HepG2 (cell line): ENCODE measurements around the gene TAGLN2. TPM values are rescaled to one million over a fixed set of nuclear protein-coding genes. Genes with fewer than 3 reads are reported as not detected.

Source experiments
- ATAC-seq: fragments of 200-7000 bp; cut with Tn5 transposase; 3 replicates; pipeline ENCODE4 v1.9.1; 2020; ENCODE audit warnings: mild to moderate bottlenecking, moderate library complexity
- BruUV-seq: library from RNA; stranded (reverse); fragments of 400-500 nt; replicated peaks from 2 replicates; lab custom pipeline; 2021; lab: Mats Ljungman, UMichigan
- CTCF ChIA-PET: fragments of 300-600 bp; formaldehyde crosslinking; extraction: SDS; loops from one replicate; lab custom pipeline; 2021; ENCODE audit warnings: low total read pairs, inconsistent platforms, low intra/inter-chr PET ratio; lab: Yijun Ruan, JAX
- POLR2A ChIA-PET: fragments of 350-600 bp; sonication (Branson Sonifier 250); formaldehyde crosslinking; loops from one replicate; lab custom pipeline; 2020; ENCODE audit warnings: antibody characterized with exemption, inconsistent platforms; lab: Yijun Ruan, JAX
- DNase-seq: peaks from one replicate; pipeline ENCODE4 v3.0.0-alpha.2; 2015; ENCODE audit warnings: low spot score
- FAIRE-seq: peaks from 3 replicates; lab custom pipeline; 2011; peaks lifted over from hg19 to GRCh38; lab: Jason Lieb, UNC
- H2AFZ ChIP-seq: one replicate; pipeline ENCODE4 v1.6.1; 2011; ENCODE audit warnings: low read length, inconsistent platforms
- H3K27ac ChIP-seq: fragments of 300-600 bp; 3 replicates; pipeline ENCODE4 v1.8.0; 2011; ENCODE audit warnings: mixed run types, mild to moderate bottlenecking, mixed read lengths, low read length, inconsistent platforms; ENCODE audit not compliant: insufficient read depth; ENCODE audit errors: extremely low read length
- H3K27me3 ChIP-seq, 2 experiments: fragments of 200-600 bp in 1 of 2; 2 replicates in 1 of 2; 3 replicates in 1 of 2; pipeline versions ENCODE4 v1.6.0 to v1.8.0; 2011; ENCODE audit warnings: low read length in 2 of 2, mild to moderate bottlenecking in 2 of 2, moderate library complexity in 2 of 2, inconsistent platforms in 1 of 2; ENCODE audit not compliant: insufficient read depth in 2 of 2, control insufficient read depth in 1 of 2
- H3K36me3 ChIP-seq, 2 experiments: fragments of 200-600 bp in 1 of 2; replicated peaks in 1 of 2; 2 replicates in 1 of 2; 3 replicates in 1 of 2; pipeline versions ENCODE4 v1.5.1 to v1.8.0; 2011; ENCODE audit warnings: low read length in 2 of 2, inconsistent platforms in 1 of 2; ENCODE audit not compliant: insufficient read depth in 2 of 2, control insufficient read depth in 1 of 2
- H3K4me1 ChIP-seq: 2 replicates; pipeline ENCODE4 v1.5.1; 2012; ENCODE audit warnings: low read length, inconsistent platforms; ENCODE audit not compliant: insufficient read depth
- H3K4me2 ChIP-seq: 2 replicates; pipeline ENCODE4 v1.6.0; 2011; ENCODE audit warnings: low read depth, low read length, inconsistent platforms
- H3K4me3 ChIP-seq, 3 experiments: fragments of 200-600 bp in 1 of 3; sonication (generic), shearing (Covaris generic) in 1 of 3; replicated peaks in 1 of 3; 2 replicates each; pipeline ENCODE4 v1.5.1; 2011 to 2016; ENCODE audit warnings: low read length in 3 of 3, inconsistent platforms in 2 of 3, low read depth in 2 of 3, mild to moderate bottlenecking in 2 of 3, control low read depth in 1 of 3, mixed read lengths in 1 of 3; ENCODE audit not compliant: insufficient read depth in 1 of 3
- H3K79me2 ChIP-seq: one replicate; pipeline ENCODE4 v1.6.1; 2011; ENCODE audit warnings: low read length, inconsistent platforms; ENCODE audit not compliant: insufficient read depth
- H3K9ac ChIP-seq: 2 replicates; pipeline ENCODE4 v1.6.0; 2011; ENCODE audit warnings: mild to moderate bottlenecking, low read depth, low read length, inconsistent platforms; ENCODE audit not compliant: insufficient read depth
- H3K9me3 ChIP-seq: 2 replicates; pipeline ENCODE4 v1.5.1; 2012; ENCODE audit warnings: mild to moderate bottlenecking, low read length
- H4K20me1 ChIP-seq: 2 replicates; pipeline ENCODE4 v1.6.0; 2011; ENCODE audit warnings: inconsistent platforms, mild to moderate bottlenecking, low read length, moderate library complexity; ENCODE audit not compliant: insufficient read depth
- CBX5 ChIP-seq: sonication (generic); formaldehyde crosslinking; IDR thresholded peaks from 2 replicates; pipeline ENCODE4 v1.4.0; 2020; ENCODE audit warnings: missing genetic modification reagents, borderline replicate concordance
- FOXM1 ChIP-seq: sonication (generic); formaldehyde crosslinking; IDR thresholded peaks from 2 replicates; pipeline ENCODE4 v1.5.0; 2020; ENCODE audit warnings: missing genetic modification reagents
- JUN ChIP-seq: sonication (generic); formaldehyde crosslinking; IDR thresholded peaks from 2 replicates; pipeline ENCODE4 v1.4.0; 2020; ENCODE audit warnings: mild to moderate bottlenecking, missing genetic modification reagents
- LBX2 ChIP-seq: sonication (generic); formaldehyde crosslinking; IDR thresholded peaks from 2 replicates; pipeline ENCODE4 v1.5.0; 2020; ENCODE audit warnings: missing genetic modification reagents, mild to moderate bottlenecking, borderline replicate concordance
- RARA ChIP-seq: IDR thresholded peaks from 2 replicates; pipeline ENCODE4 v1.6.1; 2016; ENCODE audit warnings: missing genetic modification reagents, missing compliant biosample characterization
- SSRP1 ChIP-seq: IDR thresholded peaks from 2 replicates; pipeline ENCODE4 v1.6.1; 2016; ENCODE audit warnings: control low read depth
- ZBTB1 ChIP-seq: sonication (generic); formaldehyde crosslinking; IDR thresholded peaks from 2 replicates; pipeline ENCODE4 v1.4.0; 2020; ENCODE audit warnings: missing genetic modification reagents, borderline replicate concordance
- ZBTB33 ChIP-seq: sonication (generic); formaldehyde crosslinking; IDR thresholded peaks from 2 replicates; pipeline ENCODE4 v1.4.0; 2020; ENCODE audit warnings: missing genetic modification reagents
- ZBTB7A ChIP-seq: sonication (generic); formaldehyde crosslinking; IDR thresholded peaks from 2 replicates; pipeline ENCODE4 v1.8.0; 2022; ENCODE audit warnings: mild to moderate bottlenecking, missing genetic modification reagents
- ZNF296 ChIP-seq: sonication (generic); formaldehyde crosslinking; conservative IDR thresholded peaks from 2 replicates; pipeline ENCODE4 v1.5.0; 2020; ENCODE audit warnings: mild to moderate bottlenecking, missing genetic modification reagents
- ZNF326 ChIP-seq: sonication (generic); formaldehyde crosslinking; IDR thresholded peaks from 2 replicates; pipeline ENCODE4 v1.4.0; 2020; ENCODE audit warnings: missing genetic modification reagents, borderline replicate concordance
- ZNF362 ChIP-seq: sonication (generic); formaldehyde crosslinking; IDR thresholded peaks from 2 replicates; pipeline ENCODE4 v1.4.0; 2020; ENCODE audit warnings: missing genetic modification reagents, mild to moderate bottlenecking, borderline replicate concordance
- ZNF572 ChIP-seq: sonication (generic); formaldehyde crosslinking; IDR thresholded peaks from 2 replicates; pipeline ENCODE4 v1.5.1; 2020; ENCODE audit warnings: mild to moderate bottlenecking, missing genetic modification reagents
- ZNF614 ChIP-seq: IDR thresholded peaks from 2 replicates; pipeline ENCODE4 v1.6.1; 2018; ENCODE audit warnings: missing biosample characterization, missing genetic modification reagents, inconsistent platforms, borderline replicate concordance
- ZNF713 ChIP-seq: sonication (generic); formaldehyde crosslinking; IDR thresholded peaks from 2 replicates; pipeline ENCODE4 v1.4.0; 2020; ENCODE audit warnings: mild to moderate bottlenecking, missing genetic modification reagents
- whole genome bisulfite sequencing: methylation state at CpG from one replicate; pipeline ENCODE4 v1.1.6; 2017; ENCODE audit warnings: low lambda C conversion rate; 5-methylcytosine and 5-hydroxymethylcytosine counted together
- in situ Hi-C: cut with HindIII; loops from 2 replicates; pipeline ENCODE4 v1.10.0; 2017; ENCODE audit warnings: low pct_unique_long_range_greater_than_20kb; ENCODE audit not compliant: extremely low pct_ligation_motif_present
- intact Hi-C: fragments of 100-400 bp; cut with micrococcal nuclease; formaldehyde crosslinking; loops from one replicate; pipeline ENCODE4 v1.10.0; 2022; ENCODE audit not compliant: unreplicated experiment
- polyA plus RNA-seq, 8 experiments: library from polyadenylated mRNA; depleted of rRNA in 3 of 8; stranded (reverse) in 7 of 8; unstranded in 1 of 8; fragments of >200 nt; fragmentation: Illumina TruSeq in 4 of 8; extraction: Trizol in 4 of 8; gene quantifications; 2 replicates each; pipeline versions ENCODE4 v1.2.1 to v1.2.3, GENCODE V29; 2011 to 2016; ENCODE audit warnings: low read depth in 4 of 8, missing spikeins in 1 of 8, mixed read lengths in 1 of 8; ENCODE audit not compliant: insufficient read depth in 1 of 8
- total RNA-seq, 5 experiments: library from RNA; depleted of rRNA; stranded (reverse); fragments of >200 nt; fragmentation: Illumina TruSeq; extraction: Trizol; gene quantifications; 2 replicates each; pipeline ENCODE4 v1.2.3, GENCODE V29; 2016; ENCODE audit warnings: low read depth in 1 of 5
- TF ChIP-seq, protein P1 (sequence below): sonication (generic); formaldehyde crosslinking; IDR thresholded peaks from 2 replicates; pipeline ENCODE4 v1.4.0; 2020; ENCODE audit warnings: mild to moderate bottlenecking, low read depth, missing genetic modification reagents
- TF ChIP-seq, protein P2 (sequence below): sonication (generic); formaldehyde crosslinking; IDR thresholded peaks from 2 replicates; pipeline ENCODE4 v1.9.0; 2021; ENCODE audit warnings: missing genetic modification reagents, borderline replicate concordance

Gene TAGLN2
- total and polyA plus RNA-seq, 2 of the 13 experiments (the other 11 are each of a cell fraction or from before 2014, with no cell fraction given): 6.7 to 17.2 TPM

DNA sequence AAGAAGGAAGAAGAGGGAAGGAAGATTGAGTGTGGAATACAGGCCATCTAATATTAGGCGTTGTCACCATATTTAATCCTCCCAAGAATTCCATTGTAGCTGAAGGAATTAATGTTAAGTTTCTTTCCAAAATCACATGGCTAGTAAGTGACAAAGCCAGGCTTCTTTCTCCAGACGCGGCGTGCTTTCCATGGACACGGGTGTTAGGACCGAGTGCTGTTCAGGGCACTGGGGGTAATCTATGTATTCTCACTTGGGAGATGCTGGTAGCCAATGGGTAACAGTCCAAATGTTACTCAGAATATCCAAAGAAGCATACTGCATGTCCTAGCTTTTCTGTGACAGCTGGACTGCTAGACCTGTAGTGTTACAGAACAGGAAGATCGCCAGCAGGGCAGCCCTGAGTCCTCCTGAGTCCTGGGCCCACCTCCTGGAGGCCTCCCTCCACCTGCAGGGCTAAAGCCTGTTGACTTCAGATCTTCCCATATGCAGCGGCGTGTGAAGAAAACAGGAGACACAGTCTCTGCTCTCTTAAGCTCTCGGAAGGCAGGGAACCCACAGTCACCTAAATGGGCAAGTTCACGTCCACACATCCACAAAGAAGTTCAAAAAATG, 14.8 kb upstream of the TAGLN2 start (continued):
- TF ChIP-seq ZNF362 (CRISPR knock-in tag) (no peak), ZNF326 (CRISPR knock-in tag) (no peak), ZBTB7A (CRISPR knock-in tag) (no peak), CBX5 (CRISPR knock-in tag) (no peak), ZNF614 (no peak)
- TF ChIP-seq, protein P1, sequence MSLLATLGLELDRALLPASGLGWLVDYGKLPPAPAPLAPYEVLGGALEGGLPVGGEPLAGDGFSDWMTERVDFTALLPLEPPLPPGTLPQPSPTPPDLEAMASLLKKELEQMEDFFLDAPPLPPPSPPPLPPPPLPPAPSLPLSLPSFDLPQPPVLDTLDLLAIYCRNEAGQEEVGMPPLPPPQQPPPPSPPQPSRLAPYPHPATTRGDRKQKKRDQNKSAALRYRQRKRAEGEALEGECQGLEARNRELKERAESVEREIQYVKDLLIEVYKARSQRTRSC (CRISPR knock-in tag): no peak
- TF ChIP-seq, protein P2, sequence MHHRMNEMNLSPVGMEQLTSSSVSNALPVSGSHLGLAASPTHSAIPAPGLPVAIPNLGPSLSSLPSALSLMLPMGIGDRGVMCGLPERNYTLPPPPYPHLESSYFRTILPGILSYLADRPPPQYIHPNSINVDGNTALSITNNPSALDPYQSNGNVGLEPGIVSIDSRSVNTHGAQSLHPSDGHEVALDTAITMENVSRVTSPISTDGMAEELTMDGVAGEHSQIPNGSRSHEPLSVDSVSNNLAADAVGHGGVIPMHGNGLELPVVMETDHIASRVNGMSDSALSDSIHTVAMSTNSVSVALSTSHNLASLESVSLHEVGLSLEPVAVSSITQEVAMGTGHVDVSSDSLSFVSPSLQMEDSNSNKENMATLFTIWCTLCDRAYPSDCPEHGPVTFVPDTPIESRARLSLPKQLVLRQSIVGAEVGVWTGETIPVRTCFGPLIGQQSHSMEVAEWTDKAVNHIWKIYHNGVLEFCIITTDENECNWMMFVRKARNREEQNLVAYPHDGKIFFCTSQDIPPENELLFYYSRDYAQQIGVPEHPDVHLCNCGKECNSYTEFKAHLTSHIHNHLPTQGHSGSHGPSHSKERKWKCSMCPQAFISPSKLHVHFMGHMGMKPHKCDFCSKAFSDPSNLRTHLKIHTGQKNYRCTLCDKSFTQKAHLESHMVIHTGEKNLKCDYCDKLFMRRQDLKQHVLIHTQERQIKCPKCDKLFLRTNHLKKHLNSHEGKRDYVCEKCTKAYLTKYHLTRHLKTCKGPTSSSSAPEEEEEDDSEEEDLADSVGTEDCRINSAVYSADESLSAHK (CRISPR knock-in tag): no peak

GRCh38 chr1:159939678-159940002, 14.3 kb upstream of the TAGLN2 start:
- in situ Hi-C loops (loop anchor here (5.0 kb wide), 2 partner anchors 68 to 143 kb away; partner anchors contain the start of gene KCNJ9), intact Hi-C loops (loop anchor here (5.0 kb wide), 2 partner anchors 138 to 142 kb away; no protein-coding TSS in a partner anchor)
- TF ChIP-seq ZNF296 (CRISPR knock-in tag) (no peak), LBX2 (CRISPR knock-in tag) (no peak), ZNF713 (no peak), JUN (CRISPR knock-in tag) (no peak), FOXM1 (CRISPR knock-in tag) (no peak), SSRP1 (CRISPR knock-in tag) (no peak), ZNF572 (no peak), ZBTB33 (CRISPR knock-in tag) (no peak), RARA (no peak), ZBTB1 (CRISPR knock-in tag) (no peak)

More at GRCh38 chr1:159939678-159940002, 14.3 kb upstream of the TAGLN2 start:
- Histone ChIP-seq H2AFZ (no peak overlapping the region), H3K79me2 (no peaks in the 10 kb centered on the region), H3K9me3 (no peaks in the 10 kb centered on the region), H3K4me2 (no peak overlapping the region), H3K27me3 (peaks cover 12 to 72% of the 10 kb centered on the region in 2 experiments; a peak in 4 of 5 replicates), H3K9ac (no peak overlapping the region), H3K36me3 (no peaks in the 10 kb centered on the region), H4K20me1 (no peaks in the 10 kb centered on the region), H3K4me1 (peaks cover 13% of the 10 kb centered on the region), H3K27ac (no peak overlapping the region), H3K4me3 (no peak overlapping the region)
- no TSS peak for BruUV-seq
- FAIRE-seq: no peak
- no peak for ATAC-seq
- DNase-seq: no peak
- ChIA-PET POLR2A (no interaction called here), CTCF (no interaction called here)
- 0% methylated on average over 2 of the region's 3 CpGs for WGBS
